Astrocyte (in vitro differentiated cells and primary cell): ENCODE data around the gene ABLIM2. TPM values are rescaled to one million over a fixed set of nuclear protein-coding genes. Genes with fewer than 3 reads are reported as not detected.

ENCODE experiments used
- DNase-seq: peaks from one replicate; pipeline ENCODE4 v3.0.0-alpha.2; 2010; ENCODE audit warnings: low read depth
- FAIRE-seq: peaks from 2 replicates; lab custom pipeline; 2011; peaks lifted over from hg19 to GRCh38; lab: Jason Lieb, UNC
- H2AFZ ChIP-seq: 2 replicates; pipeline ENCODE4 v1.6.0; 2012; ENCODE audit warnings: low read depth, low read length, inconsistent platforms
- H3K27ac ChIP-seq: 2 replicates; pipeline ENCODE4 v1.5.1; 2011; ENCODE audit warnings: low read depth, low read length, inconsistent platforms
- H3K27me3 ChIP-seq: 2 replicates; pipeline ENCODE4 v1.6.0; 2011; ENCODE audit warnings: low read length, inconsistent platforms; ENCODE audit not compliant: insufficient read depth
- H3K36me3 ChIP-seq: 2 replicates; pipeline ENCODE4 v1.5.1; 2011; ENCODE audit warnings: low read length, inconsistent platforms; ENCODE audit not compliant: insufficient read depth
- H3K4me1 ChIP-seq: 2 replicates; pipeline ENCODE4 v1.5.1; 2011; ENCODE audit warnings: low read length, inconsistent platforms; ENCODE audit not compliant: insufficient read depth
- H3K4me2 ChIP-seq: 2 replicates; pipeline ENCODE4 v1.6.0; 2012; ENCODE audit warnings: low read length, inconsistent platforms
- H3K4me3 ChIP-seq: 2 replicates; pipeline ENCODE4 v1.5.1; 2011; ENCODE audit warnings: low read depth, mild to moderate bottlenecking, low read length, inconsistent platforms; ENCODE audit not compliant: insufficient read depth
- H3K79me2 ChIP-seq: 2 replicates; pipeline ENCODE4 v1.6.0; 2012; ENCODE audit warnings: mild to moderate bottlenecking, low read length, inconsistent platforms; ENCODE audit not compliant: insufficient read depth
- H3K9ac ChIP-seq: 2 replicates; pipeline ENCODE4 v1.6.0; 2012; ENCODE audit warnings: mild to moderate bottlenecking, low read length, inconsistent platforms
- H3K9me3 ChIP-seq: 2 replicates; pipeline ENCODE4 v1.5.1; 2012; ENCODE audit warnings: low read depth, mild to moderate bottlenecking, low read length, inconsistent platforms; ENCODE audit not compliant: insufficient read depth
- H4K20me1 ChIP-seq: 2 replicates; pipeline ENCODE4 v1.6.0; 2012; ENCODE audit warnings: low read length, inconsistent platforms; ENCODE audit not compliant: insufficient read depth
- H3K27ac Mint-ChIP-seq: one replicate; pipeline ENCODE4 v1.8.0; 2021; ENCODE audit warnings: mild to moderate bottlenecking, mixed read lengths; ENCODE audit not compliant: unreplicated experiment
- H3K27me3 Mint-ChIP-seq: one replicate; pipeline ENCODE4 v1.8.0; 2021; ENCODE audit warnings: low read depth, mixed read lengths; ENCODE audit not compliant: unreplicated experiment
- H3K36me3 Mint-ChIP-seq: one replicate; pipeline ENCODE4 v1.8.0; 2021; ENCODE audit warnings: low read depth, mixed read lengths; ENCODE audit not compliant: unreplicated experiment
- H3K4me1 Mint-ChIP-seq: one replicate; pipeline ENCODE4 v1.8.0; 2021; ENCODE audit warnings: low read depth, mixed read lengths; ENCODE audit not compliant: unreplicated experiment
- H3K4me3 Mint-ChIP-seq: one replicate; pipeline ENCODE4 v1.8.0; 2021; ENCODE audit warnings: mild to moderate bottlenecking, moderate library complexity, mixed read lengths; ENCODE audit not compliant: unreplicated experiment
- H3K9me3 Mint-ChIP-seq: one replicate; pipeline ENCODE4 v1.8.0; 2021; ENCODE audit warnings: mild to moderate bottlenecking, mixed read lengths; ENCODE audit not compliant: unreplicated experiment
- EZH2 ChIP-seq: IDR thresholded peaks from 2 replicates; pipeline ENCODE4 v1.6.1; 2012; ENCODE audit warnings: mild to moderate bottlenecking, low read length, inconsistent platforms; ENCODE audit not compliant: insufficient read depth
- total RNA-seq: library from RNA; stranded (reverse); gene quantifications from 2 replicates; pipeline ENCODE4 v1.2.1, GENCODE V29; 2021
- TF ChIP-seq, protein P1 (sequence below): IDR thresholded peaks from 2 replicates; pipeline ENCODE4 v1.5.1; 2011; ENCODE audit warnings: low read depth, mild to moderate bottlenecking, inconsistent platforms, low read length, moderate library complexity; ENCODE audit not compliant: insufficient read depth

ABLIM2 gene
- total RNA-seq, 1 donor from 2014 or later: 0.50 TPM

- TF ChIP-seq, protein P1, sequence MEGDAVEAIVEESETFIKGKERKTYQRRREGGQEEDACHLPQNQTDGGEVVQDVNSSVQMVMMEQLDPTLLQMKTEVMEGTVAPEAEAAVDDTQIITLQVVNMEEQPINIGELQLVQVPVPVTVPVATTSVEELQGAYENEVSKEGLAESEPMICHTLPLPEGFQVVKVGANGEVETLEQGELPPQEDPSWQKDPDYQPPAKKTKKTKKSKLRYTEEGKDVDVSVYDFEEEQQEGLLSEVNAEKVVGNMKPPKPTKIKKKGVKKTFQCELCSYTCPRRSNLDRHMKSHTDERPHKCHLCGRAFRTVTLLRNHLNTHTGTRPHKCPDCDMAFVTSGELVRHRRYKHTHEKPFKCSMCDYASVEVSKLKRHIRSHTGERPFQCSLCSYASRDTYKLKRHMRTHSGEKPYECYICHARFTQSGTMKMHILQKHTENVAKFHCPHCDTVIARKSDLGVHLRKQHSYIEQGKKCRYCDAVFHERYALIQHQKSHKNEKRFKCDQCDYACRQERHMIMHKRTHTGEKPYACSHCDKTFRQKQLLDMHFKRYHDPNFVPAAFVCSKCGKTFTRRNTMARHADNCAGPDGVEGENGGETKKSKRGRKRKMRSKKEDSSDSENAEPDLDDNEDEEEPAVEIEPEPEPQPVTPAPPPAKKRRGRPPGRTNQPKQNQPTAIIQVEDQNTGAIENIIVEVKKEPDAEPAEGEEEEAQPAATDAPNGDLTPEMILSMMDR: no peak
- TF ChIP-seq EZH2: no peak
- Histone ChIP-seq H3K9ac (no peak overlapping the region), H3K4me1 (peaks cover 14% of the 10 kb centered on the region), H3K79me2 (no peaks in the 10 kb centered on the region), H3K4me3 (no peak overlapping the region), H2AFZ (no peak overlapping the region), H3K36me3 (no peaks in the 10 kb centered on the region), H3K4me2 (no peak overlapping the region), H3K27me3 (peaks cover 4% of the 10 kb centered on the region), H3K27ac (no peak overlapping the region), H3K9me3 (no peaks in the 10 kb centered on the region), H4K20me1 (no peaks in the 10 kb centered on the region)
- Mint-ChIP-seq H3K4me1 (peaks cover 4% of the 10 kb centered on the region), H3K27ac (peak overlapping the region; percentile 34), H3K36me3 (no peaks in the 10 kb centered on the region), H3K4me3 (no peak overlapping the region), H3K27me3 (peaks cover 40% of the 10 kb centered on the region), H3K9me3 (no peaks in the 10 kb centered on the region)
- no peak for DNase-seq
- no peak for FAIRE-seq
Measured at GRCh38 chr4:8180310-8181093, 21.9 kb upstream of the ABLIM2 start.

GRCh38 chr4:8179771-8180170 lies 21.2 kb upstream of the ABLIM2 start:
- Histone ChIP-seq H3K9me3 (no peaks in the 10 kb centered on the region), H3K4me2 (no peak overlapping the region), H3K79me2 (no peaks in the 10 kb centered on the region), H3K4me1 (peaks cover 9% of the 10 kb centered on the region), H3K4me3 (no peak overlapping the region), H3K27me3 (peaks cover 6% of the 10 kb centered on the region), H4K20me1 (no peaks in the 10 kb centered on the region), H3K36me3 (no peaks in the 10 kb centered on the region), H2AFZ (no peak overlapping the region), H3K27ac (no peak overlapping the region), H3K9ac (no peak overlapping the region)
- H3K4me1 Mint-ChIP-seq: peaks cover 4% of the 10 kb centered on the region
- no peak for FAIRE-seq
- no peak for DNase-seq
- H3K36me3 Mint-ChIP-seq: no peaks in the 10 kb centered on the region
- TF ChIP-seq EZH2: no peak
- TF ChIP-seq, protein P1: no peak
- no peaks in the 10 kb centered on the region for H3K9me3 Mint-ChIP-seq
- H3K4me3 Mint-ChIP-seq: no peak overlapping the region
- H3K27ac Mint-ChIP-seq: no peak overlapping the region
- peaks cover 35% of the 10 kb centered on the region for H3K27me3 Mint-ChIP-seq

GRCh38 chr4:8179074-8179473 lies 20.5 kb upstream of the ABLIM2 start:
- Mint-ChIP-seq H3K36me3 (no peaks in the 10 kb centered on the region), H3K4me3 (no peak overlapping the region), H3K4me1 (peaks cover 4% of the 10 kb centered on the region), H3K9me3 (no peaks in the 10 kb centered on the region), H3K27me3 (peaks cover 41% of the 10 kb centered on the region), H3K27ac (no peak overlapping the region)
- no peak for FAIRE-seq
- no peak overlapping the region for H3K4me3 ChIP-seq
- no peaks in the 10 kb centered on the region for H4K20me1 ChIP-seq
- H3K9me3 ChIP-seq: no peaks in the 10 kb centered on the region
- no peaks in the 10 kb centered on the region for H3K79me2 ChIP-seq
- H3K36me3 ChIP-seq: no peaks in the 10 kb centered on the region
- H3K27me3 ChIP-seq: peaks cover 8% of the 10 kb centered on the region
- no peak overlapping the region for H3K27ac ChIP-seq
- no peak for DNase-seq
- H3K9ac ChIP-seq: no peak overlapping the region
- TF ChIP-seq, protein P1: no peak
- TF ChIP-seq EZH2: no peak
- H2AFZ ChIP-seq: no peak overlapping the region
- H3K4me1 ChIP-seq: peaks cover 9% of the 10 kb centered on the region
- H3K4me2 ChIP-seq: no peak overlapping the region
